ENCODE measurements around the gene THRA.
A peak's percentile ranks its signal among the peaks of the same experiment; 100 is the strongest.
"Not testable (repeated sequence)": the region's sequence is repeated elsewhere in the genome, so short reads cannot be mapped to it uniquely, and the experiment has no call there.

Gene THRA

DNA sequence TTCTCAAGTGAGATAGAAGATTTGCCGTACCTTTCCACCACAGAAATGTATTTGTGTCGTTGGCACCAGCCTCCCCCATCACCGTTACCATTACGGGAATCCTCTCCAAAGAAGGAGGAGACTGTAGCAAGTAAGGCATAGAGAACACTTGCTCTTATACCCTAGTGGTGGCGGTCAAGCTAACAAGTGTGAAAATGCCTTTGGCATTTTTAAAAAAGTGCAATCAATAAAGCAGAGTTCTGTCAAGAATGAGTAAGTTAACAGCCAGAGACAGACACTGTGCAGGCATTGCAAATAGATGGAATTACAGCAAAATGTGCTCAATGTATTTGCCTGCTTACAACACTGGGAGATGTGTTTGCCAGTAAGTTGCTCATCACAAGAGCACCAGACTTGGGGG lies 66.7 kb downstream of the THRA start:
- no peak for ATAC-seq (ENCODE audit: low read depth)
- H3K9me3 Mint-ChIP-seq, result no peaks in the 10 kb centered on the region
- H3K4me1 Mint-ChIP-seq, result peaks cover 5% of the 10 kb centered on the region
- peaks cover 37% of the 10 kb centered on the region for H3K36me3 Mint-ChIP-seq
- no peak overlapping the region for H3K4me3 Mint-ChIP-seq
- no peak for DNase-seq (ENCODE audit: low spot score in 2 of 2)
- H3K27me3 Mint-ChIP-seq, result no peaks in the 10 kb centered on the region
- no peak overlapping the region for H3K27ac Mint-ChIP-seq

GRCh38 chr17:40130352-40131042 lies 67.7 kb downstream of the THRA start:
- Mint-ChIP-seq H3K27me3 (no peaks in the 10 kb centered on the region), H3K27ac (no peak overlapping the region), H3K36me3 (peaks cover 42% of the 10 kb centered on the region), H3K4me1 (peaks cover 3% of the 10 kb centered on the region), H3K4me3 (no peak overlapping the region), H3K9me3 (no peaks in the 10 kb centered on the region)
- ATAC-seq (ENCODE audit: low read depth), result no peak
- no peak for DNase-seq (ENCODE audit: low spot score in 2 of 2)

DNA sequence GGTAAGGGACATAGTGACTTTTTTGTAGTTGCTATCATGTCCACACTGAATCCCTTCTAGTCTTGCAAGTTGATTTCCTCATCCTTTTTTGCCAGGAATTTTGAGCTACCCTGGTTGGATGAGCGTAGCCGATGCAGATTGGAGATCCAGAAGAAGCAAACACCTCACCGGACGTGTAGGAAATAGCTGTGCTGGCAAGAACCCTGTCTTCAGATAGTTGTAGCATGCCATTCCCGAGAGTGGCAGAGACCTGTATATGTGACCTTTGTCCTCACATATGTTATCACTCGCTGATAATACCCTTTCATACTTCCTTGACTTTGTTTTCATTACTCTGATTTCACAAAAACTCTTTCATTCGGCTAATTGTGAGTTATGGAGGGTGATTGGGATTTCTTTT lies 71.4 kb downstream of the THRA start:
- Mint-ChIP-seq H3K4me1 (no peaks in the 10 kb centered on the region), H3K27me3 (no peaks in the 10 kb centered on the region), H3K27ac (peak overlapping the region; percentile 24), H3K36me3 (peaks cover 33% of the 10 kb centered on the region), H3K4me3 (no peak overlapping the region), H3K9me3 (no peaks in the 10 kb centered on the region)
- ATAC-seq (ENCODE audit: low read depth) (no peak), DNase-seq (ENCODE audit: low spot score in 2 of 2) (no peak)

DNA sequence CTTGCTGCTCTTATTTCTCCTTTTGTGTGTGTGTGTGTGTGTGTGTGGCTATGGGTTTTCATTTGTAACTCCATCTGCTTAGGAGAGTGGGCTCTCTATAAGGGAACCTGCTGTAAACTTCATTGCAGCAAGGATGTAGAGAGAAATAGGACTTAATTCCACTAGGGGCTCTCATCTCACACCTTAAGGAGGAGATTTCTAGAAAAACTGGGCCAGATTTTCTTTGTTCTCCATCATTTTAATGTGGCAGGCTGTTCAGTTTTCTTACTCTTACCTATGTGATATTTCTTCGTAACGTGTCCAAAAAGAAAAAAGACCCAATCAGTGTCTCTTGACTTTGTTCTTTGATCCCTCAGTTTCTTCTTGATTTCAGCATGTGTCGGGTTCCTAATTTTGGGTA lies 73.1 kb downstream of the THRA start:
- Mint-ChIP-seq H3K9me3 (no peaks in the 10 kb centered on the region), H3K36me3 (peaks cover 25% of the 10 kb centered on the region), H3K4me1 (peaks cover 5% of the 10 kb centered on the region), H3K4me3 (no peak overlapping the region), H3K27ac (peak overlapping the region; percentile 24), H3K27me3 (no peaks in the 10 kb centered on the region)
- DNase-seq (ENCODE audit: low spot score in 2 of 2) (no peak), ATAC-seq (ENCODE audit: low read depth) (no peak)

DNA sequence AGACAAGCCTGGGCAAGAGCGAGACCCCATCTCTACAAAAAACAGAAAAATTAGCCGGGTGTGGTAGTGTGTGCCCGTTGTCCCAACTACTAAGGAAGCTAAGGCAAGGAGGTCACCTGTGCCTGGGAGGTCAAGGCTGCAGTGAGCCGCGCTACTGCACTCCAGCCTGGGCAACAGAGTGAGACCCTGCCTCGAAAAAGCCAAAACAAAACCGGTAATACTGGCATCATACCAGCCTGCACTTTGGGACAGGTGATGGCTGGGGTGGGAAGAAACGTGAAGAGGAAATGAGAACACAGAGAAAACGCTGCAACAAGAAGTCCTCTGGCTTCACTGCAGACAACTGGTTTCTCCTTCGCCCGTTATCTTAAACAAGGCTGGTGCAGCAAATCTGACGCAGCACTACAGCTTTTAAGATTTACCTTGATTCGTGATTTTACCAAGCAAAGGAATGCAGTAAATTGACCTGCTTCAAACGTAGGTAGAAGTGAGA lies 76.8 kb downstream of the THRA start:
- H3K4me3 Mint-ChIP-seq, result peak overlapping the region; percentile 84
- no peaks in the 10 kb centered on the region for H3K9me3 Mint-ChIP-seq
- H3K36me3 Mint-ChIP-seq, result peaks cover 15% of the 10 kb centered on the region
- ATAC-seq (ENCODE audit: low read depth), result peak; percentile 21
- peaks cover 17% of the 10 kb centered on the region for H3K4me1 Mint-ChIP-seq
- H3K27ac Mint-ChIP-seq, result peak overlapping the region; percentile 98
- H3K27me3 Mint-ChIP-seq, result no peaks in the 10 kb centered on the region
- peak in 1 of 2 donors; percentile 22 for DNase-seq (ENCODE audit: low spot score in 2 of 2)

GRCh38 chr17:40143166-40143565 lies 80.4 kb downstream of the THRA start:
- not testable (repeated sequence) for H3K9me3 Mint-ChIP-seq; DNase-seq (ENCODE audit: low spot score in 2 of 2); ATAC-seq (ENCODE audit: low read depth); H3K4me3 Mint-ChIP-seq; H3K27ac Mint-ChIP-seq; H3K27me3 Mint-ChIP-seq
- H3K36me3 Mint-ChIP-seq, result peaks cover 16% of the 10 kb centered on the region
- peaks cover 32% of the 10 kb centered on the region for H3K4me1 Mint-ChIP-seq
